GM21576 (cell line): ENCODE data around the gene RABGAP1L.

Experiments used
- ATAC-seq: cut with Tn5 transposase; IDR thresholded peaks from one replicate; pipeline ENCODE4 v1.9.1; 2021; ENCODE audit warnings: mild to moderate bottlenecking, moderate library complexity; ENCODE audit not compliant: unreplicated experiment

The RABGAP1L gene

DNA sequence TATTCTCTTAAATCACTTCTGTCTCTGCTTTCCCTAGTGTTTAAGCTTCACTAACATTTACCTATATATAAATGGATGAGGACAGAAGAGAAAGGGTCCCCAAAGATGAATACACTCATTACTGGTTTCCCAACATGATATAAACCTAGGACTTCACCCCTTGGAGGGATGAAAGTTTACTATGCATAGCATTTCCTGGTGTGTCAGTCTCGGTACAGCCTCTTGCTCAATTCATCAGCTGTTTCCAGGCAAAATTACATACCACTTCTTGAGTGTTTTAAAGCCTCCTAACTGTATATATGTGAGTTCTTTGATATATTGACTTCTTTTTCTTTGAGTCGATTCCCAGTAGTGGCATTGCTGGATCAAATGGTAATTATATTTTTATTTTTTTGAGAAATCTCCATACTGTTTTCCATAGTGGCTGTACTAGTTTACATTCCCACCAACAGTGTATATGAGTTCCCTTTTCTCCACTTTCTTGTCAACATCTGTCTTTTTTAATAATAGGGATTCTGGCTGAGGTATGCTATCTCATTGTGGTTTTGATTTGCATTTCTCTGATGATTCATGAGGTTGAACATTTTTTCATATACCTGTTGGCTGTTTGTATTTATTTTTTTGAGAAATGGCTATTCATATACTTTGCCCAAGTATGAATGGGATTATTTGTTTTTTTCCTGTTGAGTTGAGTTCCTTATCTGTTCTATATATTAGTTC is 581.1 kb downstream of the RABGAP1L start:
- ATAC-seq, result no peak

- no peak for ATAC-seq
These were observed 583.7 kb downstream of the RABGAP1L start for GRCh38 chr1:174742805-174743653.

- ATAC-seq, result no peak
These were observed 584.6 kb downstream of the RABGAP1L start for GRCh38 chr1:174743654-174744561.

- no peak for ATAC-seq
These were observed 585.6 kb downstream of the RABGAP1L start for GRCh38 chr1:174744886-174745285.

DNA sequence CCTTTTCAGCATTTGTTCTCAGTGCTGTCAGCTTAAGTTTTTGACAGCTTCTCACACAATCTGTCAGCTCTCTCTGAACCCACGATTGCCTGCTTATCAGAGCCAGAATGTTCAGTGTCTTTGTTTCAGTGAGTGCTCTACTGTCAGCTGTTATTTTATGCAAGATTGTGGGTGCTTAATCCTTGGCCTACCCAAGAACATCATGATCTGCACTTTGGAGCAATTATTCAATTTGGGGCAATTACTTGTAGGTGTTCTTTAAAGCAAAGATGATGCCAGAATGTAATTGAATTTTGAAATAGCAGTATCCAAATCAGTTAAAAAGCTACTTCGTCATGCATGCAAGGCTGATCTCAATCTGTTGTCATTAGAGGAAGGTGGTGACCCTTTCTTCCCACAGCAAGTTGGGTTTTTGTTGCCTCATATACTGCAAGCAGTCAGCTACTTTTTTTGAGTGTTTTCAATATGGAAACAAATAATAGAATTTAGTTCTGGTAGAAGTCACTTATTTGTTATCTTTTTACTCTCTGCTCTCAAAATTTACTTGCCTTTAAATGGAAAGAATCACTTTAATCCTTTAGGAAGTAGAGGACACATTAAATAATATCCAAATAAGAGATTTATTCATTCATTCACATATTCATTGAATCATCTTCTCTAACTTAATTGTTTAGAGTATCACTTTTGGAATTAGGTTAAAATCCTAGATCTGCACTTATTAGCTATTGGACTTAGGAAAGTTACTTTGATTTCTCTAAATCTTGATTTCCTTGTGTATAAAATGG is 586.9 kb downstream of the RABGAP1L start:
- no peak for ATAC-seq

- ATAC-seq, result no peak
These were observed 588.3 kb downstream of the RABGAP1L start for GRCh38 chr1:174747613-174748012.

GRCh38 chr1:174748586-174748985 is 589.3 kb downstream of the RABGAP1L start:
- no peak for ATAC-seq

DNA sequence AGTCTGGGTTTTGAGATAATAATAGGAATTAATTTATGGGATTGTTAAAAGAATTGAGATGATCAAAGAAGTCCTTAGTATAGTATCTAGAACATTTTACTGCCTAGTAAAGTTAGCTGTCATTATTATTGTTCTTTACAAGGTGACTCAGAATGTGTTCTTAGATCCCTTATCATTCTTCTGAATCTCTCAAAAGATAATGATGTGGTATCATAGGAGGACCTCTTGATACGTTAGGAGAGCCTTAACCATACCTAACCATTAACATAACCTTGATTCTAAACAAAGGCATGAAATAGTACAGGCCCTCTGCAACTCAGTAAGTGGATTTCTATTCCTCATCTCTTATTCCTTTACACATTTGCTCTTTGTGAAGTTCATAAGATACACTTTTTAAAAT is 593.8 kb downstream of the RABGAP1L start:
- no peak for ATAC-seq

DNA sequence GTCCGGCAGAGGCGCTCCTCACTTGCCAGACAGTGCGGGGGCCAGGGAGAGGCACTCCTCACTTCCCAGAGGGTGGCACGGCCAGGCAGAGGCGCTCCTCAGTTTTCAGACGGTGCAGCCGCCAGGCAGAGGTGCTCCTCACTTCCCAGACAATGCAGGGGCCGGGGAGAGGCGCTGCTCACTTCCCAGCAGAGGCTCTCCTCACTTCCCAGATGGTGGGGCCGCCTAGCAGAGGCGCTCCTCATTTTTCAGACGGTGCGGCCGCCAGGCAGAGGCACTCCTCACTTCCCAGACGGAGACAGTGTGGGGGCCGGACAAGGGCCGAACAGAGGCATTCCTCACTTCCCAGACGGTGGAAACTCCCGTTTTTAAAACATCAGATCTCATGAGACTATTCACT is 602.0 kb downstream of the RABGAP1L start:
- ATAC-seq, result no peak

DNA sequence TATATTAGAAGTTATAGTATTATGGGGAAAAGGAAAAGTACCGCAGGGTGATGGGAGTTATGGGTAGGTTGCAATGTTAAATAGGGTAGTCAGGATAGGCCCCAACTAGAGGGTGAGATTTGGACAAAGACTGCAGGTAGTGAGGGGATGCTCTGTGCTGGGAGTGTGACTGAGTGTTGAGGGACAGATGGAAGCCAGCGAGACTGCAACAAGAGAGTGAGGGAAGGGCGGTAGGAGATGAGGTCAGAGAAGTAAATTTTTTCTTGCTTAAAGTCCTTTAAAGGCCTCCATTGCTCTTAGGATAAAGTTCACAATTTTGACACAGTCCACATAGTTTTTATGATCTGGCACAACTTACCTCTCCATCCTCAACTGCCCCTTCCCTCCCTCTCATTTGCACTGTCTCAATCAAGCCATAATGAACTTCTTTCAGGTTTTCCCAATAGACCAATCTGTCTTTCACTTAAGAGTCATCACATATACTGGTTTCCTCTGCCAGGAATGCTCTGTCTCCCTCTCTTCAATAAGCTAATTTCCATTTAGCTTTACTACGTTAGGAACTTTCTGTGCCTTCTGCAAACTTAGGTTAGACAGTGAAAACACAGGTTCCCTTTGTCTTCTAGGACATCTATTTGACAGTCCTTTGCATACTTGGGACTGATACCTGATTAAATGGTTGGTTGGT is 602.7 kb downstream of the RABGAP1L start:
- ATAC-seq, result no peak

- ATAC-seq, result no peak
These were observed 604.9 kb downstream of the RABGAP1L start for GRCh38 chr1:174764191-174764590.

GRCh38 chr1:174766727-174767126 is 607.4 kb downstream of the RABGAP1L start:
- no peak for ATAC-seq

- ATAC-seq, result no peak
These were observed 609.2 kb downstream of the RABGAP1L start for GRCh38 chr1:174768516-174768915.

- ATAC-seq, result no peak
These were observed 609.6 kb downstream of the RABGAP1L start for GRCh38 chr1:174768949-174769348.

DNA sequence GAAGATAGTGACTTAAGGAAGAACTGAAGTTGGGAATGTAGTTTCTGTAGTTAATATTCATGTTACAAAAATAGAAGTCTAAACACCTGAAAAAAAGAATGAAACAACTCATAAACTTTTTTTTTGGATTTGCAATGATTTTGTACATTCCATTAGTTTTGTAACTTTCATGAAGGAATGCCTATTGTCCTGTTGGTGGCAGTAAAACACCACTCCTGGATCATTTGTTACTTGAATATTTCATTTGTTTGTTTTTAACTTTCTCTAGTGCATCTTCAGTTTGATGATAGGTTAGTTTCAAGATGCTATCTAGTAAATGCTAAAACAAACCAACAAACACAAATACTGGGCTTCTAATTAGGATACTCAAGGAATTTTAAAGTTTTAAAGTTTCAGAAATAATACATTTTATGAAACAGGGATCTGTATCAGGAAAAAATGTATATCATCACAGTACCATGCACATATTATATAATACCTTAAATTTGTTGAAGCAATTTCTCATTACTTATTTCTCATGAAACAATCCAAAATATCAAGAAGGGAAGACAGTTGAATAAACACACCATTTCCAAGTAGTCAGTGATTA is 610.7 kb downstream of the RABGAP1L start:
- no peak for ATAC-seq

DNA sequence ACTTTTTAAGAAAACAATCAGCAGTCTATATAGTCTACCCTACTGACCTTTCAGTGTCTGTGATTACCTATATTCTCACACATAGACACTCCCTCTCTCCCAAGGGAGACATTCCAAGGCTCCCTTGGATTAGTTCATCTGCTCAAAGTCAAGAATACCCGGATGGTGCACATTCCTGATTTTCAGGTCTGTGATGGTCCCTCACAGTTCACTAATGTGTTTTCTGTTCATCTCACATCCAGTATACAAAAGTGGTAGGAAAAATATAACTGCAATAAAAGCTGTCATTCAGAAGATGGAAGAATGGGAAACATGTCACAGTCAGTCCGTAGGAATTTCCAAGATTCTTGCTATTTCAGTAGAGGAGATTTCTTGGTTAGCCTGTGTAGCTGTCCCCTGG is 616.3 kb downstream of the RABGAP1L start:
- no peak for ATAC-seq

- no peak for ATAC-seq
These were observed 617.9 kb downstream of the RABGAP1L start for GRCh38 chr1:174777262-174777661.

GRCh38 chr1:174785510-174785909 is 626.2 kb downstream of the RABGAP1L start:
- no peak for ATAC-seq

DNA sequence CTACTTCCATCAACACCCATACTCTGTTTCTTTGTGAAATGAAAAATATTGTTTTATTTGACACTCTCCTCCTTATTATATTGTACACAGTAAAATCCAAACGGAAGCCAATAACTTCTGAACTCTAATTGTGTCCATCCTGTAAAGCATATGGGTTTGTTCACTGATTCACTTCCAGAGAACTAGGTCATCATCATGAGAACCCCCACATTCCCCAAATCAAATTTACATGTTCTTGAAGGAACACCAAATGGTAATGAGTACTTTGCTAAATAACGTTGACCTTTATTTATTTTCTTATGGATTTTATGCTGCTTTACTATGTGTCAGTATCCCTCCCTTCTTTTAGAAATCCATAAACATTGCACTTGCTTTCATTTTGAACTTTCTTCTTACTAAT is 627.0 kb downstream of the RABGAP1L start:
- no peak for ATAC-seq
